ENCODE data around the gene LRIG1. TPM values are rescaled to one million over a fixed set of nuclear protein-coding genes. Genes with fewer than 3 reads are reported as not detected.

Gene LRIG1
- polyA plus RNA-seq, 4 donors, result 21.2 to 27.7 (median 26.2) TPM

GRCh38 chr3:66473181-66473580 lies 27.6 kb downstream of the LRIG1 start:
- DNase-seq (ENCODE audit: low read depth in 4 of 4, low spot score in 3 of 4), result no peak

GRCh38 chr3:66472313-66473134 lies 28.3 kb downstream of the LRIG1 start:
- no peak for DNase-seq (ENCODE audit: low read depth in 4 of 4, low spot score in 3 of 4)

GRCh38 chr3:66470956-66471686 lies 29.7 kb downstream of the LRIG1 start:
- no peak for DNase-seq (ENCODE audit: low read depth in 4 of 4, low spot score in 3 of 4)

- no peak for DNase-seq (ENCODE audit: low read depth in 4 of 4, low spot score in 3 of 4)
Observed at GRCh38 chr3:66470285-66470684, 30.5 kb downstream of the LRIG1 start.

GRCh38 chr3:66469220-66469640 lies 31.6 kb downstream of the LRIG1 start:
- no peak for DNase-seq (ENCODE audit: low read depth in 4 of 4, low spot score in 3 of 4)

- no peak for DNase-seq (ENCODE audit: low read depth in 4 of 4, low spot score in 3 of 4)
Observed at GRCh38 chr3:66467996-66468735, 32.7 kb downstream of the LRIG1 start.

GRCh38 chr3:66466606-66467270 lies 34.1 kb downstream of the LRIG1 start:
- no peak for DNase-seq (ENCODE audit: low read depth in 4 of 4, low spot score in 3 of 4)

- no peak for DNase-seq (ENCODE audit: low read depth in 4 of 4, low spot score in 3 of 4)
Observed at GRCh38 chr3:66465587-66465986, 35.2 kb downstream of the LRIG1 start.

GRCh38 chr3:66465034-66465433 lies 35.8 kb downstream of the LRIG1 start:
- no peak for DNase-seq (ENCODE audit: low read depth in 4 of 4, low spot score in 3 of 4)

- no peak for DNase-seq (ENCODE audit: low read depth in 4 of 4, low spot score in 3 of 4)
Observed at GRCh38 chr3:66464512-66464894, 36.3 kb downstream of the LRIG1 start.

GRCh38 chr3:66463730-66464511 lies 36.9 kb downstream of the LRIG1 start:
- no peak for DNase-seq (ENCODE audit: low read depth in 4 of 4, low spot score in 3 of 4)

GRCh38 chr3:66463054-66463631 lies 37.7 kb downstream of the LRIG1 start:
- DNase-seq (ENCODE audit: low read depth in 4 of 4, low spot score in 3 of 4), result no peak

- no peak for DNase-seq (ENCODE audit: low read depth in 4 of 4, low spot score in 3 of 4)
Observed at GRCh38 chr3:66457252-66457651, 43.6 kb downstream of the LRIG1 start.

- no peak for DNase-seq (ENCODE audit: low read depth in 4 of 4, low spot score in 3 of 4)
Observed at GRCh38 chr3:66456711-66457173, 44.1 kb downstream of the LRIG1 start.

- no peak for DNase-seq (ENCODE audit: low read depth in 4 of 4, low spot score in 3 of 4)
Observed at GRCh38 chr3:66454464-66454859, 46.4 kb downstream of the LRIG1 start.

- no peak for DNase-seq (ENCODE audit: low read depth in 4 of 4, low spot score in 3 of 4)
Observed at GRCh38 chr3:66453651-66454463, 47.0 kb downstream of the LRIG1 start.

GRCh38 chr3:66452303-66453011 lies 48.4 kb downstream of the LRIG1 start:
- DNase-seq (ENCODE audit: low read depth in 4 of 4, low spot score in 3 of 4), result no peak

GRCh38 chr3:66451766-66452165 lies 49.1 kb downstream of the LRIG1 start:
- DNase-seq (ENCODE audit: low read depth in 4 of 4, low spot score in 3 of 4), result no peak
